GM12801 (cell line): Measurements from ENCODE around the gene G6PC1.

Experiments
- TF ChIP-seq, protein P1 (sequence below): IDR thresholded peaks from one replicate; pipeline ENCODE4 v1.5.1; 2011; ENCODE audit warnings: control low read depth; ENCODE audit not compliant: insufficient read length; ENCODE audit errors: extremely low read depth

The G6PC1 gene

DNA sequence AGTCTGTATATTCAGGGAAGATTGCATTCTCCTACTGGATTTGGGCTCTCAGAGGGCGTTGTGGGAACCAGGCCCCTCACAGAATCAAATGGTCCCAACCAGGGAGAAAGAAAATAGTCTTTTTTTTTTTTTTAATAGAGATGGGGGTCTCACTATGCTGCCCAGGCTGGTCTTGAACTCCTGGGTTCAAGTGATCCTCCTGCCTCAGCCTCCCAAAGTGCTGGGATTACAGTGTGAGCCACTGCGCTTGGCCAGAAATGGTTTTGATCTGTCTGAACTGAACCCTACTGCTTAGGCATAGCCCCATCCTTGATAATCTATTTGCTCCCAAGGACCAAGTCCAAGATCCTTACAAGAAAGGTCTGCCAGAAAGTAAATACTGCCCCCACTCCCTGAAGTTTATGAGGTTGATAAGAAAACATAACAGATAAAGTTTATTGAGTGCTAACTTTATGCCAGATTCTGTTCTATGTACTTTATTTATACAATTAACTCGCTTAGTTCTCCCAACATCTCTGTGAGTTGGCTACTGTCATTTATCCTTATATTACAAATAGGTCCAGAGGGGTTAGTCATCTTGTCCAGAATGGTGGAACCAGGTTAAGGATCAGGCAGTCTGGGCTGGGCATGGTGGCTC is 13.5 kb downstream of the G6PC1 start:
- TF ChIP-seq, protein P1, sequence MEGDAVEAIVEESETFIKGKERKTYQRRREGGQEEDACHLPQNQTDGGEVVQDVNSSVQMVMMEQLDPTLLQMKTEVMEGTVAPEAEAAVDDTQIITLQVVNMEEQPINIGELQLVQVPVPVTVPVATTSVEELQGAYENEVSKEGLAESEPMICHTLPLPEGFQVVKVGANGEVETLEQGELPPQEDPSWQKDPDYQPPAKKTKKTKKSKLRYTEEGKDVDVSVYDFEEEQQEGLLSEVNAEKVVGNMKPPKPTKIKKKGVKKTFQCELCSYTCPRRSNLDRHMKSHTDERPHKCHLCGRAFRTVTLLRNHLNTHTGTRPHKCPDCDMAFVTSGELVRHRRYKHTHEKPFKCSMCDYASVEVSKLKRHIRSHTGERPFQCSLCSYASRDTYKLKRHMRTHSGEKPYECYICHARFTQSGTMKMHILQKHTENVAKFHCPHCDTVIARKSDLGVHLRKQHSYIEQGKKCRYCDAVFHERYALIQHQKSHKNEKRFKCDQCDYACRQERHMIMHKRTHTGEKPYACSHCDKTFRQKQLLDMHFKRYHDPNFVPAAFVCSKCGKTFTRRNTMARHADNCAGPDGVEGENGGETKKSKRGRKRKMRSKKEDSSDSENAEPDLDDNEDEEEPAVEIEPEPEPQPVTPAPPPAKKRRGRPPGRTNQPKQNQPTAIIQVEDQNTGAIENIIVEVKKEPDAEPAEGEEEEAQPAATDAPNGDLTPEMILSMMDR = no peak

DNA sequence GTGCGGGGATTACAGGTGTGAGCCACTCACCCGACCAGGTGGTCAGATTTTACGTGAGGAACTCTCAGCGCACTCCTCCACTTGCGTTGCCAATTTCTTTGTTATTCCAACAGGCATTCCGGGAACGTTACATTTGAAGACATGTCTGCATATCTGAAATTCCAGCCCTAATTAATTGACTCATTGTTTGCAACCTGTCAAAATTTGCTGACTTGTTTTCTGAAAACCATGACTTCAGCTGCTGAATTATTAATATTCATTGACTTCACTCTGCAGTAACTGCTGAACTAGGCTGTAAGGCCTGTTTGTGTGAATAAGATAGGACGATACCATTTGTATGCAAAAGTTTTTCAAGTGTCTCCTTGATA is 16.6 kb downstream of the G6PC1 start:
- TF ChIP-seq, protein P1 = no peak

DNA sequence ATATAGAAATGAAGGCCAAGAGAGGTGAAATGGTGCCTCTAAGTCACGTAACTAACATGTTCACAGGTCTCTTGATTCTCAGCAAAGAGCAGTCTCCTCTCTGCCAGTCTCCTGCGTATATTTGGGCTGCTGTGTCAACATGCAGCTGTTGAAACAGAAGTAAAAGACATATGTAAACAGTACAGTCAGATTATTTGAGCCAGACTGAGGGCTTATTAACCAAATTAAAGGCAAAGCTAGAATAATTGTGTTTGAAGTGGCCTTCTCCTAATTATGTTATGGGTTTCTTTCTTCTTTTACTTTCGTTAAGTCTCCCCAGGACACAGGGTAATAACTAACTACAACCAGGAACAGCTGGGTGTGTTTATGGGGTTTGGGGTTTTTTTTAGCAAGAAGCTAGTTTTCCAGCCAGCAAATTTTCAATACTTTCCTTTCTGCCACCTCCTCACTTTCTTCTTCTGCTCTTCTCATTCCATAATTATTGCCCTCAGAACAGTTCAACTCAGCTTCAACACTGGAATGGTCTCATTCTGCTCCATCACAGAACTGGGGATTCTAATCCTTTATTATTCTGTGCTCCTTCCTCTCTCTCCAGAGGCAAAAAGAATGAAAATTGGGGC is 18.4 kb downstream of the G6PC1 start:
- TF ChIP-seq, protein P1 = no peak

DNA sequence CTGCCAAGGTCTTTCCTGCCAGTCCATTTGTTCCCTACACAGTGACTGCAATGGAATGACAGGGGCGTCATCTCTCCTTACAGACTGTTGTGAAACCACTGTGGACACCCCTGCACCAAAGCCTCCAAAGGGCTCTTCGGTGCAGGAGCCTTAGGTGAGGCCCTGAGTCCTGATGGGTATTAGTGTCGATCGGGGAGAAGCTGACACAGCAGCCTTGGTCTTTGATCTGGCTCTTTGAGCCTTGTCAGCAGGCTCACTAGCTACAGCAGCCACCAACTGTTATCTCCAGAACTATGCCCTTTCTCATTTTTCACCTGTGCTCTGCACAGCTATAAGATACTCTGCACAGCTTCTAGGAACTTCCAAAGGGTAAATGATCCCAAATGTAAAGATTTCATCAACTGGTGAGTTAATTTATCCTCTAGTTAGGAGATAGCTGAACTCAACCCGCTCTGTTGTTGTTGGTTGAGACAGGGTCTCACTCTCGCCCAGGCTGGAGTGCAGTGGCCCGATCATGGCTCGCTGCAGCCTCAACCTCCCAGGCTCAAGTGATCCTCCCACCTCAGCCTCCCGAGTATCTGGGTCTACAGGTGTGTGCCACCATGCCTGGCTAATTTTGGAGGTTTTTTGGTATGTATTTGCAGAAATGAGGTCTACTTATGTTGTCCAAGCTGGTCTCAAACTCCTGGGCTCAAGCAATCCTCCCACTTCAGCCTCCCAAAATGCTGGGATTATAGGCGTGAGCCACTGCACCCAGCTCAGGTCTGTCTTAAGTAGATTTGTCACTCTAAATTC is 19.7 kb downstream of the G6PC1 start:
- TF ChIP-seq, protein P1 = no peak

DNA sequence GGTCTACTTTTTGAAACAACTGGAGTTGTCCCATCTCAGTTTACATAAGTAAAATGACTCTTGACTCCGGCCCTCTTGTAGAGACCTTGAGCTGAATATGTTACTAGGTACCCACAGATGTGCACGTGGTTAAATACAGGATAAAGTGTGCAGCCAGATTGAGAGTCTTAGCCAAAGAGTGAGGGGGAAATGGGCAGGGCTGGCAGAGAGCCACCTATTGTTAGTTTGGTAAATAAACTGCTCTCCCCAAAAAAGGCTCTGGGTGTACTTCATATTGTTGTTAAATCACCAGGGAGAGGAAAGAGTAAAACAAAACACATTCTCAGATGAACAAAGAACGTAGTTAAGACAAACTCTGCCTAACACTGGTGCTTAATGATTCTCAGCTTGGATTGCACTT is 20.3 kb downstream of the G6PC1 start:
- TF ChIP-seq, protein P1 = no peak

DNA sequence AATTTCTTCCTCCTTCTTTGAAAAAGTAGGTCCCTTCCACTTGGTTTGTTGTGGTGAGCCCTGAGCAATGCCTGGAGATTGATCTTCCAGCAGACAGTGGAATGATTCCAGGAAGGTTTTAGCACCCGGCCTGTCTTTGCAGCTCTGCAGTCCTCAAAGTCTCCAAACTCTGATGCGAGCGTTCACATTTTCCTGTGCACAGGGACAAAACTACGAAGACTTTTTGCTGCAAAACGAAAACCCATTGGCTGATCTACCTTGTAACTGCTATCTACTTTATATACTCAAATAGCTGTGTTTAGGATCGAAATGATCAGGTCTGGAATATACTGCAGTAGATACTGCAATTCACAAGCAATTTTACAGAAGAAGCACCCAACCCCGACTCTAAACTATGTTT is 21.7 kb downstream of the G6PC1 start:
- TF ChIP-seq, protein P1 = no peak

DNA sequence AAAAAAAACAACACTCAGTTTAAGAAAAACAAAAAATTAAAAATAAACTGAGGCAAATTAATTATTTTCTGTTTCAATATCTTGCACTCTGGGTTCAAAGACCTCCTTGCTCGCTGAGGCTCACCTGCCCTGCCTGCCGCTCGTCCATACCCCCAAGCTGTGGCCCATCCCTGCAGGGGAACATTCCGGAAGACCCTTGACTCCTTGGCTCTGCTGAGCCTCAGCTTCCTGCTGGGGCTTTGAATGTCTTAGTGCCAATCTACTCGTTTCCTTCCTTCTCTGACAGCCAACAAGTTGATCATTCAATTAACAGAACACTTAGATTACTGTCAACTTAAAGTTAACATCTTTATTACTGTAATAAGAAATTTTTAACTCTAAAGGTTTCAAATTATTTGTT is 24.3 kb downstream of the G6PC1 start:
- TF ChIP-seq, protein P1 = no peak
